Limb (tissue), 2 donors: ENCODE results near the gene ASPHD2.
"Not testable (repeated sequence)": the region's sequence is repeated elsewhere in the genome, so short reads cannot be mapped to it uniquely, and the experiment has no call there.

Source experiments
- DNase-seq, 2 donors: peaks; one replicate each; pipeline ENCODE4 v3.0.0-alpha.2; 2016; ENCODE audit errors: extremely low spot score in 2 of 2

Gene ASPHD2

GRCh38 chr22:26428515-26429457 lies at the start of gene ASPHD2:
Gene ASPHD2 (plus strand): TSS chr22:26429260. CDS start chr22:26433616, 4,356 bp downstream.
- DNase-seq = peak; percentile 69 to 89

- no peak for DNase-seq
Observed at GRCh38 chr22:26380072-26380830, 48.8 kb upstream of the ASPHD2 start.

- no peak for DNase-seq
Observed at GRCh38 chr22:26382782-26383181, 46.3 kb upstream of the ASPHD2 start.

GRCh38 chr22:26383968-26384556 lies 45.0 kb upstream of the ASPHD2 start:
- DNase-seq = no peak

DNA sequence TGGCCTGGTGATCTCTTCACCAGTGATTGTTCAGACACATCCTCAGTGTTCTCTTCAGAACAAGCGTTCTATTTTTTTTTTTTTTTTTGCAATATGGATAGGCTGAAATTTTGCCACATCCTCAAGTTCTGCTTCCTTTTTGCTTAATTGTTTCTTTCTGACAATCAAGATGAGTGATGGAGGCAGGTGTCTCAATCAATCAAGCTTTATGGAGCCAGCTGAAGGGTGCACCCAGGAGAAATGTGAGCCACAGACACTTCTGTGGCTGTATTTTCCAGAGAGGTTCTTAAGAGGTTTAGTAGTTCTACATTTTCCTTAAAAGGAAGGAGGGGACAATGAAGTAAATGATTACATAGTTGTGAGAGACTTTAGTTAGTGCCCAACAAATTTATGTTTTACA lies 43.9 kb upstream of the ASPHD2 start:
- no peak for DNase-seq

DNA sequence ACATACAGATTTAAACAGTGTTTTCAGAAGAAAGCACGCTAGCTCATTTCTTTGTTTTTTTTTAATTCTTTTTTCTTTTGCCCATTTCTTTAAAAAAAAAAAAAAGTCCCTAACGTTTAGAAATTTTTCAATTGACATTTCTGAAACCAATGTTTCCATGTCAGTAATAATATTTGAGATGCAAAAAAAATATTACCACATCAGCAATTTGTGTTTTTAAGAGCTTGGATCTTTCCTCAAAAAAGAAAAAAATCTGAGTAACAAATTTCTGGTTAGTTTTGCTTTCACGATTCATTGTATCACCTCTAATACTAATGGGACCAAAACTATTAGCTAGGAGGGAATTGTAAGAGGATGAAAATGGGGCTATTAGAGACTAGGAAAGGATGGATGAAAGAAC lies 39.9 kb upstream of the ASPHD2 start:
- DNase-seq = no peak

DNA sequence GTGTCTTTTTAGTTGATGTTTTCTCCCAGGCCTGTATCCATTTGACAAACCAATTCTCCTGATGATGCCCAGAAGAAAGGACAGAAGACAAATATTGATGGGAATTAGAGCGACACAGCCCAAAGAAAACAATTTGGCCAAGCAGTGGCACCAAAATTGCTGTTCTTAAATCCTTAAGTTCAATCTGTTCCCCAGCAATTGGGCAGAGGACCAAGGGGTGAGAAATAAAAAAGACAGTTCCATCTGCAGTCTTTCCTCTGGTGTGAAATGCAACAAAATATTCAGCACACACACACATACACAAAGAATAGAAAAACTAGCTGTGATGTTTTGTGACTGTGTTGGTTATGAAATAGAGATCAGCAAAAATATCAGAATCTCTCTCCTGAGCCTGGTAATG lies 38.0 kb upstream of the ASPHD2 start:
- no peak for DNase-seq

DNA sequence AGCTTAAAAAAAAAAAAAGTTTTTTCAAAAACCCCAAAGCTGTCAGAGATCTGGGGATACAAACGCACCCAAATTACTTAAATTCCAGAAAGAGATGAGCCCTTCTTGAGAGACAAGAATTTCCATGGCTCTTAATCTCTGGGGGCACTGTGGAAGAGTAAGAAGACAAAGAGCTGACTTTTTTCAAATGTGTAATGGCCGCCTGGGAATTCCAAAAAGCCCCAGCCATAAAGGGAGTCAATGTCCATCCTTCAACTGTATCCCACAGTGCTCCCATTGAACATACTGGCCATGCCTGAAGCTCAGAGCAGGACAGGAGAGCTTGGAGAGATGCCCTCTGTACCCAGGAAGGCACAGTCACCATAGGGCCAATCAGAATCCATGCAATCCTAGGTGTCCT lies 37.4 kb upstream of the ASPHD2 start:
- DNase-seq = no peak

- DNase-seq = no peak
Observed at GRCh38 chr22:26393929-26394328, 35.1 kb upstream of the ASPHD2 start.

DNA sequence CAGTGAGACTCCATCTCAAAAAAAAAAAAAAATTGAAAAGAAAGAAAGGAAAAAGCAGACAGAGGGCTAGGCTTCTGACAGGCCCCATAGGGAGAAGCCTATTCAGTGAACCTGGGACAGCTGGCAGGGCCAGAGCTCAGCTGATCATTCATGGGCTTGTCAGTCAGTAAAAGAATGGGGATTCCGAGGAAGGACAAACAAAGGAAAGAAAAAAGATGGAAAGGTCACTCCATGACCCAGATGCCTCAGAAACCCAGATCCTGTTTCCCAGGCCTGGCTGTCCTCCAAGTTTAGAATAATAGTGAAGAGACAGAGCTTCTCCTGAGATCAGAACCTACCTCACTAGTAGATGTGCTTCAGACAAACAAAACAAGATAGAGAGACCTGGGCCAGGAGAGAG lies 34.3 kb upstream of the ASPHD2 start:
- DNase-seq = no peak

DNA sequence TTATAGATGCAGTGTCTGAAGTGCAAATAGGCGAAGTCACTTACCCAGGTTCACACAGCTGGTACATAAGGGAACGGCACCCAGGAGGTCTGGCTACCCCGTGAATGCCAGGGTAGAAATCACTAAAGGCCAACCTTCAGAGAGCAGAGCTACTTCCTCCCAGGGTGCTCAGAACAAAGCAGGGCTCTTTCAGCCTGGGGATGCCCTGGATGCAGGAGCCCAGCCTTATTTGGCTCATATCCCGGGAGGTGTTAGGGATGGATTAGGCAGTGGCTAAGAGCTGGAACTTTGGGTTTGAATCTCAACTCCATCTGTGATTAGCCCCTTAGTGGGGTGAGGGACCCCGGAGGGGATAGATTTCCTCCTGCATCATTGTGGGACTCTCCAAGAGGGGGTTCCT lies 33.1 kb upstream of the ASPHD2 start:
- no peak for DNase-seq

- peak in 1 of 2 donors; percentile 39 for DNase-seq
Observed at GRCh38 chr22:26398741-26399153, 30.3 kb upstream of the ASPHD2 start.

- no peak for DNase-seq
Observed at GRCh38 chr22:26399289-26399688, 29.8 kb upstream of the ASPHD2 start.

DNA sequence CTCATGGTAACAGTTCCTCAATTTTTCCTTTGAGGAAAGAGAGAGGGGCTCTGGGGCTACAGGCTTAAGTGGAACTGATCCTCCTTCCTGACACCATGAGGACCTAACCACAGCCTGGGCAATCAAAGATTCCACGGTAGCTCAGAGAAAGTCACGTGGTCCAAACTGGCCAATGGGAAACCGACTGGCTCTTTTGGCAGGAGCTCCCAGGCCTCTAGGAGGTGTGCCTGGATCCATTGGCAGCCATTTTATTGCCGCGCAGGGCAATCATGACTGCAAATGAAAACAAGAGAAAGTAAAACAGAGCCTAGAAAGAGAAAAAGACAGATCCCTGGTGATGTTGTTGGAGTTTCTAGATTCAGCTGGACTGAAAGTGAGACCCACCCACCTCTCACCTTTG lies 27.3 kb upstream of the ASPHD2 start:
- DNase-seq = no peak

GRCh38 chr22:26404851-26405421 lies 24.1 kb upstream of the ASPHD2 start:
- DNase-seq = no peak

GRCh38 chr22:26406118-26406517 lies 22.9 kb upstream of the ASPHD2 start:
- DNase-seq = no peak

DNA sequence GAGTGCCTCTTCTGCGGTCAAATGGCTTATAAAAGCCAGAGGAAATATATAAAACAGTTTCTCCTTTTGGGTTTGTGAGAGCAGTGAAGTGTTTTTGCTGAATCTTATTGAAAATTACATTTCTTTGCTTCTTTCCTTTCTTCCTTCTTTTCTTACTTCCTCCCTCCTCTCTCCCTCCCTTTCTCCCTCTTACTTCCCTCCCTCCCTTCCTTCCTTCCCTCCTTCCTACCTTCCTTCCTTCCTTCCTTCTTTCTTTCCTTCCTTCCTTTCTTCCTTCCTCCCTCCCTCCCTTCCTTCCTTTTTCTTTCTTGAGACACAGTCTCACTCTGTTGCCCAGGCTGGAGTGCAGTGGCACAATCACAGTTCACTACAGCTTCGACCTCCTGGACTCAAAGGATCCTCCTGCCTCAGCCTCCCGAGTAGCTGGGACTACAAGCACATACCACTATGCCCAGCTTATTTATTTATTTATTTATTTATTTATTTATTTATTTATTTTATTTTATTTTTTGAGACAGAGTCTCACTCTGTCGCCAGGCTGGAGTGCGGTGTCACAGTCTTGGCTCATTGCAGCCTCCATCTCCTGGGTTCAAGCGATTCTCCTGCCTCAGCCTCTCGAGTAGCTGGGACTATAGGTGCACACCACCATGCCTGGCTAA lies 20.4 kb upstream of the ASPHD2 start:
- DNase-seq = not testable (repeated sequence)

- peak in 1 of 2 donors; percentile 68 for DNase-seq
Observed at GRCh38 chr22:26409719-26410335, 19.2 kb upstream of the ASPHD2 start.

DNA sequence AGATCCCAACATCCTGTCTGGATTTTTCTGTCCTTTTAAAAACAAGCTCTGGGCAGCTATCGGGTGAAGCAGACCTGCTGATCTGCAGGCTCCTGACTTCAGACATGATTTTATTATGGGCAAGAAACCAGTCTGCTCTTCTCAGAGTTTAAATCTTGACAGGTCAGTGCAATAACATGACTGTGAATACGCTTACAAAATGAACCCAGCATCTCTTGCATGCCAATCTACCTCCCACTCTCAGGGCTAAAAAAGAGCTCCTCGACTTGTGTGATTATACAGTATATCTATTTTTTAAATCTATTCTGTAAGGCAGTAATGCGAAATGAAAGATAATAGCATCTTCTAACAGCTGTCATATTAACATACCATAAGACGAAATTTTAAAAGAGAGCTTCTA lies 18.7 kb upstream of the ASPHD2 start:
- DNase-seq = no peak

- no peak for DNase-seq
Observed at GRCh38 chr22:26414347-26414746, 14.7 kb upstream of the ASPHD2 start.

- no peak for DNase-seq
Observed at GRCh38 chr22:26416256-26416655, 12.8 kb upstream of the ASPHD2 start.
